Fibroblast of the conjunctiva (primary cell): ENCODE measurements around the gene TICAM2.
"Not testable (repeated sequence)": the region's sequence is repeated elsewhere in the genome, so short reads cannot be mapped to it uniquely, and the experiment has no call there.

Source experiments
- DNase-seq: peaks from one replicate; pipeline ENCODE4 v3.0.0-alpha.2; 2010; ENCODE audit warnings: low read depth

TICAM2 gene, protein sequence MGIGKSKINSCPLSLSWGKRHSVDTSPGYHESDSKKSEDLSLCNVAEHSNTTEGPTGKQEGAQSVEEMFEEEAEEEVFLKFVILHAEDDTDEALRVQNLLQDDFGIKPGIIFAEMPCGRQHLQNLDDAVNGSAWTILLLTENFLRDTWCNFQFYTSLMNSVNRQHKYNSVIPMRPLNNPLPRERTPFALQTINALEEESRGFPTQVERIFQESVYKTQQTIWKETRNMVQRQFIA

DNA sequence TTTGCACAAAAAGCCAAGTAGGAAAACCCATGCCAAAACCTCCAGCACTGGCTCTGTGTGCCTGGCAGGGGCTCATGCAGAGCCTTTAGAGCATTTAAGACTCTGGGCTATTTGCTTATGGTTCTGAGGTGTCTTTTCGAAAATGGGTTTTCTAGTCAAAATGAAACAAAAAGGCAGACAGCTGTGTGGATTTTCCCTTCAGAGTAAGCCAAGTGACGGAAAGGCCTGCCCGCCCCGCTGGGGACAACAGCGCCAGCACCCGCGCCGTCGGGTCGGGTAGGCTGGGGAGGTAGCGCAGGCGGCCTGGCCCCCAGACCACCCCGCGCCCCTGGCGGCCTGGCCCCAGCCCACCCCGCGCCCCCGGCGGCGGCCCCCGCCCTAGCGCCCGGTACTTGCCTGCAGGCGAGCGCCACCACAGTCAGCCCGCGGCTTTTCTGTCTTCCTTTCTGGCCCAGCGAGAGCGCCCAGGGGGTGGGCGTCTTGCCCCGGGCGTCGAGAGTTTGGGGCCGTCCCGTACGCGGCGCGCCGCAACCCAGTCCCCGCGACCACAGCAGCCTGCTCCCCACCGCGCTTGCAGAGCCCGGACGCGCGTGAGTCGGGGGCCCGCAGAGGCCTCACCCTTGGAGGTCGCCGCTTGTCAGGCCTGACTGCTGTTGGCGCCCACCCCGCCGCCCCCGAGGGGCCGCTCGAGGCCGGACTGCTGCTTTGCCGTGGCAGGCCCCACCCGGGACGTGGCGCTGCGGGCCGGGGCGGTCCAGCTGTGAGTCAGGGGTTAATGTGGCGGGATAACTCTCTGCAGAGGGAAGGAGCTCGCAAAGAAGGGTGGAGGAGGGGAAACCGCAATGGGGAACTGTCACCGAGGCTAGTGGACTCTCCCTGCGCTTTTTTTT is at the start of gene TICAM2:
Gene TICAM2, minus strand, starts transcription at position 779 of the 890 bp plus-strand sequence. CDS start 21,223 bp downstream, outside the sequence.
- no peak for DNase-seq

DNA sequence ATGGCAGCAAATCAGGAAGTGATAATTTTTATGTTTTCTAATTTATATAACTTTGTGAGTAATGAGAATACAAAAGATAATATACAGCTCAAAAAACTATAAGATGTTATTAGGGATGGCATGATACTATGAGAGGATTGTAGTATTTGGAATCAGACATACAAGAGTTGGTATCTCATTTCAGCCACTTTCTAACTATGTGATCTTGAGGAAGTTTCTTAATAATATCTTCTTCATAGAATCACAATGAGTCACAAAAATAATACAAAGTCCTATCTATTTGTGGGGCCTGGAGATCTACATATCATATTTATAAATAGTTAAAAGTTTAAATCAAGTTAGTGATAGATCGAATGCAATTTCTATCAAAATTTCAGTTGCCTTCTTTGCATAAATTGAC is 47.3 kb upstream of the TICAM2 start:
- DNase-seq = no peak

DNA sequence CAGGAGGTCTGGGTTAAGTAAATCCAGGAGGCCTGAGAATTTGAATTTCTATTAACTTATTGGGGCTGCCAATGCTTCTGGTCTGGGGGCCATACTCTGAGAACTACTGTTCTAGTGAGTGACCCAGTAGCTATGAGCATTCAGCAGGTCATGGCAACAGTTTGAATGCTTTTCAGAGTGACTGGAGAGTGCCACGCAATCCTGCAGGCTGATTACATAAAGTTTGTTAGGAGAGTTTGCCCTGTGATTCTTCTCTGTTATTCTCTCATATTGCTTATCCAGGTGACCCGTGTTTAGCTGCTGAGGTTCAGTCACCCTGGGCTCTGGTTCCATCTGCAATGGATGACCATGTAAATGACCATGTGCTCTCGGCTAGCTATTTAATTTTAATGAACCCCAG is 45.8 kb upstream of the TICAM2 start:
- no peak for DNase-seq

DNA sequence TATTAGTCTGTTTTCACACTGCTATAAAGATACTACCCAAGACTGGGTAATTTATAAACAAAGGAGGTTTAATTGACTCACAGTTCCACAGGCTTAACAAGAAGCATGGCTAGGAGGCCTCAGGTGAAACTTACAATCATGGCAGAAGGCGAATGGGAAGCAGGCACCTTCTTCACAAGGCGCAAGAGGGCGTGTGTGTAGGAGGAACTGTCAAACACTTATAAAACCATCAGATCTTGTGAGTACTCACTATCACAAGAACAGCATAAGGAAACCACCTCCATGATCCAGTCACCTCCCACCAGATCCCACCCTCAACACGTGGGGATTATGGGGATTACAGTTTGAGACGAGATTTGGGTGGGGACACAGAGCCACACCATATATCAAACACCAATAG is 43.1 kb upstream of the TICAM2 start:
- not testable (repeated sequence) for DNase-seq

DNA sequence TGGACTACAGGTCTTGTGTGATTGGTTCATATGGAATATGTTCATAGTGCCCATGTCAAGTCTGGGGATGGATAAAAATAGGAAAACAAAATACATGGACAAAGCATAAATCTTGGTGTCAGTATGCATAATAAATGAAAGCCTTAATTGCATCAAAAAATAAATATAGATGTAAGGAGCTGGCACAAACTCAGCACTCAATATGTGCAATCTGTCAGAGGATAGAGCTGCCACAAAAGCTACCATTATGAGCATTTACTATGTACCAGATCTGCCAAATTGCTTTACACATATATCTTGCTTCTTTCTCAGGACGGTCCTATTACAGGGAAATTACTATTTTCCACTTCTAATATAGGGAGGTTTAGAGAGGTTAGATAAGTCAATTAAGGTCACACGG is 41.8 kb upstream of the TICAM2 start:
- DNase-seq = no peak

DNA sequence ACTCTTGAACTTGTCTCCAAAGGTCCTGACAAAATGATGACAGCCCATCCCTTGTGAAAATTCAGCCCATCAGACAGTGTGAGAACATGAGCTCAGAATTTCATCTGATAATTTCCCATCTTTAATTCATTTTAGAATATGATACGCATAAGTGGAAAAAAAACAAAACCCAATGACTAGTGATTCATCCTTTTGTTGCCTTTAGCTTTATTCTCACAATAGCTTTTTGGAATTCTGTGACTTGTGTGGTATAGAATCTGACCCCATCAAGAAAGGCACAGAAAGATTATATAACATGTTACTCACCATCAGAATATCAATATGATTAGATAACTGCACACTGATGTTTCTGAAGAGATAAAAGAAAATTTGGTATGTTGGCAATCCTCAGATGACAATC is 39.7 kb upstream of the TICAM2 start:
- no peak for DNase-seq

DNA sequence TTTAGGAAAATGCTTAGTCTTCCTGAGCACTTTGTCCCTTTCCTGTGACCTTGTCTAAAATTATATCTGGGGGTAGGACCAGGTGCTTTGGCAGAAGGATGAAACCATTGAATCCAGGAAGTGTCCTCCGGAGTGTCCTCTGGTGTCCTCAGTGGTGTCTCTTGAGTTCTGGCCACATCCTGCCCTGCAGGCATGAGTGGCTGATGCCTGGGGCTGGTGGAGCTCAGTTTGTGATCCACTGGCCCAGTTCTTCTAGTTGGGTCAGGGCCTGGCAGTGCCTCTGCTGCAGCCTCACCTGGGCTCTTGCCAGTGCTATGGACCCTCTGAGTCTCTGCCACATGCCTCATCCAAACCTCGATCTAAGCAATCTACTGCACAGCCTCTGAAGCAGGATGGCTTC is 38.0 kb upstream of the TICAM2 start:
- DNase-seq = no peak

DNA sequence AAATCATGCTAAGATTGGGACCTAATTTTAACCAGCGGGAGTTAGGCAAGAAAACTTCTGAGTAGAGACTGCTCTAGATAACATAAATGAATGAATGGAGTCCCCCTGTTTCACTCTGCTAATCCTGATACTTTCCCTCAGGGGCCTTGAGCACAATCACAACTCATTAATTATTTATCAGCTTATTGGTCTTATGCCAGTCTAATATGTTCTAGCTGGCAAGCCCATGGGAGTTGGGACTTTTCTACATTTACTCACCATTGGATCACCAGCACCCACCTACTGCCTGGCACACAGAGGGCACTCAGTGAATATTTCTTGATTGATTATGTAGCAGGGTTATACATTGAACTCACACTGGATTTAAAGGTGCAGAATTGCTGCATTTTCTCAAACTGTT is 37.1 kb upstream of the TICAM2 start:
- no peak for DNase-seq

DNA sequence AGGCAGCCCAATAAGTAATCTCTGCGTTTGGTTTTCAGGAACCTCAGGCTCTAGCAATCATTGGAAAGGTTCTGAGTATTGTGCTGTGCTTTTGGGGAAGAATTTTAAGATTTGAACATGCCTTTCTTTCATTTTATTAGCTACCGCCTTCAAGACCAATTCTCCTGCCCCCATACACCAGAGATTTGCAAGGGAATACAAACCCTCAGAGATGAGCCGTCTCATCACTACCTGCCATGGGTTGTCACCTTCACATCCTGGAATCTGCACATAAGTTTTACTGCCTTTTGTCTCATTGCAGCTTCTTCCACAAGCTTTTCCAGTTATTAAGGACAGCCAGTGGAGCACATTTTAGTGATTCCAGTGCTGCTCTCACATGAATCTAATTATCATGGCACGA is 35.2 kb upstream of the TICAM2 start:
- no peak for DNase-seq

DNA sequence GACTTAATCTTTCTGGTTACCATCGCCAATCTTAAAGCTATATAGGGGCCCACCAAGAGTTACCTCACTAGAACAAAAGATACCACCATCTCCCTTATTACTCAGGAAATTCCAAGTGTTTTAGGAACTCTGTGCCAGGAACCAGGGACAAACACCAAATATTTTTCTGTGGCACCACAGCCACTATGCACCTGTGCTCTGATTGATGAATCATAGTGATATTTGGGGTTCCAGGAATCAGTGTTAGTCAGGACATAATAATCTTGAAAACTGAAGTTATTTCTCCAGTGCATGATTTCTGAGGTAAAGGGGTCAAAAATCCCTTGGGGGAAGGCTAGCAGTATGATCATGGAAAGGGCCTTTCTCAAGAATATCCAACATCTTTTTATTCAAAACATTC is 33.7 kb upstream of the TICAM2 start:
- DNase-seq = no peak

DNA sequence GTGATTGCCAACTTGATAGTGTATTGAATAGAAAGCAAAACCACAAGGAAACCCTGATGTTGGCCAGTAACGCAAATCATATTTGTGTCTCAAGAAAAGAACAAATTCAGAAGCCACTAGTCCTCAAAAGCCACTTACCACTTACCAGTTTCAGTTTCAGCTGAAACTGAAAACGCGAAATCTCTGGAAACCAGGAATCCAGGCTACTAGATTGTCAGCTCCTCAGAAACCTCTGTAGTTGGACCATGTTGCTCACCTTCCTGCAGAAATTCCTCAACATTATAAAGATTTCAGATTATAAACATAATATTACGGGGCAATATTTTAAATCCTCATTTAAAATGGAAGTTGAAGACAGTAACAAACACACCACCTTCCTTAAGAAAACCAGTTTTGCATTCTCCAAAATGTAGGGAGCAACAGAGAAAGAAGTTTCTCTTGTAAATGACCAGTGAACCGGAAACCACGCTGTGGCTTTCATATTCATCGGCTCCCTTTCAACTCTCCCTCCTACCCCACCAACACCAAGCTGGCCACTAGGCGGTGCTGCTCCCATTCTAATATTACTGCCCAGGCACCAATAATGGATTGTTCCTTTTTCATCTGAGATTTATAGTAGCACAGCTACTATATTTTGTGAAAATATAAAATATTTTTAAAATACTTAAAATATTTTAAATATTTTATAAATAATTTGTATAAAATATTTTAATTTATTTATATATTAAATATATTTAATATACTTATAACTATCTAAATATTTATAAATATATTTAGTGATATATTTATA is 32.3 kb upstream of the TICAM2 start:
- DNase-seq = peak; percentile 64

DNA sequence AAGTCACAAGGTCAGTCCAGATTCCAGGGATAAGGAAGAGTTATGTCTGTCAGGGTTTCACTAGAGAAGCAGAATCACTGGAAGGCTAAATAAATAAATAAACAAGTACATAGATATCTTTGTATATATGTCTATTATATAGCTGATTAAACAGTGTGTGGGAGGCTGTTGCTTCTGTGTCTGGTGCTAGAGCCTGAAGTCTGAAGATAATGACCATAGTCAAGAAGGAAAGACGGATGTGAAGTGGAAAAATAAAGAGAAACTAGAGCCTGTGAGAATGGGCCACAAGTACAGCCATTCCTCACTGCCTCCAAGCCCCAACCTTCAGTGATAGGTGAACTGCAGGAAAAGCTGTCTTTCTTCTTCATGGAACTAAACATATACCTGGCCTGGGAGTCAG is 27.6 kb upstream of the TICAM2 start:
- DNase-seq = no peak

DNA sequence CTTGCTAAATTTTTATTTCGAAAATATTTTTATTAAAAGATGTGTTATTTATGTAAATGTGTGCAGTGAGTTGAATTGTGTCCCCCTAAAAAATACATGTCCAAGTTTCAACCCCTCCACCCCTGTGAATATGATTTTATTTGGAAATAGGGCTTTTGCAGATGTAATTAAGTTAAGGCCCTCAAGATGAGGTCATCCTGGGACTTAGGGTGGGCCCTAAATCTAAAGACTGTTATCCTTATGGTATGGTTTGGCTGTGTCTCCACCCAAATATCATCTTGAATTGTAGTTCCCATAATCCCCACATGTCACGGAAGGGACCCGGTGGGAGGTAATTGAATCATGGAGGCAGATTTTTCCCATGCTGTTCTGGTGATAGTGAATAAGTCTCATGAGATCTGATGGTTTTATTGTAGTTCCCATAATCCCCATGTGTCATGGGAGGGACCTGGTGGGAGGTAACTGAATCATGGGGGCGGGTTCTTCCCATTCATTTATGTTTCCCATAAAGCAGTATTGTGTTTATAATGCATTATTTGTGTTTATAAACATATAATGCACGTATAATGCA is 25.1 kb upstream of the TICAM2 start:
- DNase-seq = no peak

DNA sequence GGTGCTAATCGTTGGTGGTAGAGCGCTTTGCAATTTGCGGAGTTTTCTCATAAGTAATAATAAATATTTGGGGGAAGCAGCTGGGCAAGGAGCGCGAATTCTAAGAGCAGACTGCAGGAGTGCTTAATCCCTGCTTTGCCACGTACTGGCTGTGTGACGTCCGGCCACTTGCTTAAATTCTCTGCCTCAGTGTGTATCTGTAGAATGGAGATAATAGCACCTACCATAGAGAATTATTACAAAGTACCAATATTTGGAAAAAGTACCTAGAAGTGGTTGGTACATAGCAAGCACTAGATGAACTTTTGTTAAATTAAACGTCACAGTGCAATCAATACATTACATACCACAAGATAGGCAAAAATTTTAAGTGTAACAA is 24.2 kb upstream of the TICAM2 start:
- peak; percentile 14 for DNase-seq

DNA sequence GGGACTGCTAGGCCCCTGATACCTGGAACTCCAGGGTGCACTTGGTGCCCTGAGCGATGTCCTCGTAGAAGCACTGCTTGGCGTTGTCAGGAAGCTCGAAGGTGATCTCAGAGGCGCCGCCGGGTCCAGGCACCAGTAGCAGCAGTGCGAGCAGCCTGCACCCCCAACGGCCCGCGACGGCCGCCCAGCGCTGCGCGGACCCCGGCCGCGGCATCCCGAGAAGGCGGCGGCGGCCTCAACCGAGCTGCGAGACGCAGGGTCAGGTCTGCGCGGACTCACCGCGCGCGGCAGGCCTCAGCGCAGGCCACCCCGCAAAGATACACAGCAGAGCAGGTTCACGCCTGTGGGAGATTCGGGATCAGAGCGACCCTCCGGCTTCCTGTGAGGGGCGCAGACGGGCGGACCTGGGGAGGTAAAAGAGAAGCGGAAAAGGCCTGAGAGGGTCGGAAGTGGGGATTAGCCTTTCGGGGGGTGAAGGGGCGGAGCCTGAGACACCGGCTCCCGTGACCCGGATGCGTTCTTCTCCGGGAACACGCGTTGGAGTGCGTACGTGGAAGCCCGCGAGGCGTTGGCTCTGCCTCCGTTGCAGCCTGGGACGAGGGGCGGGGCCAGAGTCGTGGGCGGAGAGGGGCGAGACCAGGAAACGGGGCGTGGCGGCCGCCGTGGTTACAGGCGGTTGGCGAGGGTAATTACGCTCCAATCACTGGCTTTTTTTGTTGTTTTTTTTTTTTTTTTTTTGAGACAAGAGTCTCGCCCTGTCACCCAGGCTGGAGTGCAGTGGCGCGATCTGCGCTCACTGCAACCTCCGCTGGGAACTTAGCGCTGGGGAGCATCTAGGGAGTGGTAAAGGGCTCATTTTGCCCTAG is 23.5 kb upstream of the TICAM2 start, which contains the start of gene TMED7:
Gene TMED7, minus strand, starts transcription at position 458 of the 866 bp plus-strand sequence. Its CDS starts 244 bp downstream, at position 214.
- peak; percentile 96 for DNase-seq

DNA sequence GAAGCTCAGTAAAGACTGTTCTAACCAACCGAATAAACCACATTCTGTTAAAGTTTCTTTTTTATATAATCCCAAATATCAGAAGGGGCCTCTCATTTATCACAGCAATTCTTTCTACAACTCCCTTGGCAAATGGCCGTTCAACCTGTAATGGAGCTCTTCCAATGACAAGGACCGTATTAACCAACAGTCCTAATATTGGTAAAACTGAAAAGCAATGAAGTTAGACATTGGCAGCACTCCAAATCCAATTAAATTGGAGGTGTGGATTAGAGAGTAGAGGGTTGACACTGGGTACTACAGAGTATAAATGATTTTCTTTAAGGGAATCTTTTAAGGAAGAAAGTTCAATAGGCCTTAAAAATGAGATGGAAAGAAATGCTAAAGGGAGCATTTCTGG is 22.7 kb upstream of the TICAM2 start:
- no peak for DNase-seq

DNA sequence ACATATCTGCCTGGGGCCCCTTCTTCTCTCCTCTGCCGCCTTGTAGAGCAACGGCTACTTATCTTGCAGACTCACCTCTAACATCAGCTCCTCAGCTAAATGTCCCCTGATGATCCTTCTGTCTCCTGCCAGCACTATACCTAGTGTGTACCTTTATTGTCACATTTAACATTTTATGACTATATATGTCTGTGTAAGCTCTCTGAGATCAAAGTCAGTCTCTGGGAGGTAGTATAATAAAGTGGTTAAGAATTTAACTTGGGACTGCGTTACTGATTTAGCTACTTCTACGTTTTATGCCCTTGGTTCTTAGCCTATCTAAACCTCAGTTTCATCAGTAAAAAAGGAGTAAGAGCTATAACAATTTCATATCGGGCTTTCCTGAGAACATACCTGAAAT is 21.4 kb upstream of the TICAM2 start:
- no peak for DNase-seq

DNA sequence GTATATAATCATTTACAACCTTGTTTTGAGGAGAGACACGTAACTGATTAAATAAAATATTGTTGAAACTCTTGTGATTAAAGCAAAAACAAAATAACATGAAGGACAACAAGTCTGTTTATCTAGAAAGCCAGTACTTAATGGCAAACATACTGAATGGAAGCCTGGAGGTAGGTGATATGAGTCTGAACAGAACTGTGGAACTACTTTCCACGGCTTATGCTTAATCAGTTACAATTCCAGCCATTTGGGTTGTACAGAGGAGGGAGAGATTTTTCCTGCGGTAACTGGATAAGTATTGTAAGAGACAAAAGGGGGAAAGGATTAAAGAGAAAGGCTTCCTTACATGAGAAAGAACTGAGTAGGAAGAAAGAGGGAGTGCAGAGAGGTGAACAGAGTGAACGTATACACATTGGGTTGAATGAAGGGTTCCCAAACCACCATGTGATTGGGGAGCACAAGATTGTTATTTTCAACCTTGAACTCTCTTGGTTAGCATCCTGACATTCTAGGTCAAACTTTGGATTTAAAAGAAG is 19.2 kb upstream of the TICAM2 start:
- DNase-seq = no peak

DNA sequence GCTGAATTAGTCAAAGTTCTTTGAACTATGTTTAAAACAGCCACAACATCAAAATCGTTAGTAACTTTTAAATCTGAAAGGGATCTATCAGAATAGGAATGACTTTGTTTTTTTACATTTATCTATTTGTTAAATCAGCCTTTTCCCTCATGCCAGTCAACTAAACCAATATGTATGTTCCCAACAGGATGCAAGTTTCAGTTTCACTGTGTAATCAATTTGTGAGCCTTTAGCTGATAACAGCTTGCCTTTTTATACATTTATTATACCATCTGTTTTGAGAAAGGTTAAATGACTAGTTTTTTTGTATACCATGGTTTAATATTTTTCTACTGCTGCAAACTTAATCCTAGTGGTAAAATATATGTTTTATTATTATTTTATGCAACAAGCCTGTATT is 14.6 kb upstream of the TICAM2 start:
- no peak for DNase-seq

DNA sequence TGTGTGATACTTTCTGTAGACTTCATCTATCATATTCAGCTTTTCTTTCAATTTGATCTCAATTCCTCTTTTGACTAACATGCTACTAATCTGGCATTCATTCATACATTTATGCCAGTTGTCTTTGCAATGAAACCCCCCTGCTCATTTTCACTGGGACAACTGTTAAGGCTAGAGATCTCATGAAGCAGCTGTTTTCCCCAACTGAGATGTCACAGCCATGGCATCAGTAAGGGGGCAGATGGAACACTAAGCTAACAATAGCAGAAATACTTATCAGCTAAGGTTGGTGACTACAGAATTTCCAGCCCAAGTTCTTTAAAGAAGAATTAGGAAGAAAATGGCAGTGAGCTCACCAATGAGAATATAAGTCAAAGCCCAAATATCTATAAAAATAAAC is 14.2 kb upstream of the TICAM2 start:
- no peak for DNase-seq

DNA sequence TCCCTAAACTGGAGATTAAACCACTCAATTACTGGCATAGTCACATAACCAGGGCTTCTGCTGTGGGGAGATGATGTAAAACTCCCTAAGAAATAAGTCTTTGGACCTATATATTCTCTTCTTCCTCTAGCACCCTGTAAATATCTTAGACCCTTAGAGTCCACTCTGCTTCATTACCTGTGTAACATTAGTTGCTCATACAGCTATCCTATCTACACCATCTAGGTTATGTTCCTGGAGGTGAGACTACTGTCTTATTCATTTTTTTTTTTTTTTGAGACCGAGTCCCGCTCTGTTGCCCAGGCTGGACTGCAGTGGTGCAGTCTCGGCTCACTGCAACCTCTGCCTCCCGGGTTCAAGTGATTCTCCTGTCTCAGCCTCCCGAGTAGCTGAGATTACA is 9.6 kb upstream of the TICAM2 start:
- no peak for DNase-seq
